Ishikawa (cell line): ENCODE measurements around the gene LXN.

Source experiments
- CREB1 ChIP-seq: IDR thresholded peaks from 2 replicates; pipeline ENCODE4 v1.6.1; 2012; ENCODE audit warnings: low read depth
- EGR1 ChIP-seq: IDR thresholded peaks from 2 replicates; pipeline ENCODE4 v1.6.1; 2012
- FOXM1 ChIP-seq: IDR thresholded peaks from 2 replicates; pipeline ENCODE4 v1.6.1; 2012; ENCODE audit warnings: low read depth, borderline replicate concordance
- RAD21 ChIP-seq: IDR thresholded peaks from 2 replicates; pipeline ENCODE4 v1.6.1; 2012; ENCODE audit warnings: low read depth
- YY1 ChIP-seq: IDR thresholded peaks from 2 replicates; pipeline ENCODE4 v1.6.1; 2012; ENCODE audit warnings: low read depth
- TF ChIP-seq, protein P1 (sequence below): IDR thresholded peaks from 2 replicates; pipeline ENCODE4 v1.6.1; 2012; ENCODE audit warnings: low read depth, mild to moderate bottlenecking

DNA sequence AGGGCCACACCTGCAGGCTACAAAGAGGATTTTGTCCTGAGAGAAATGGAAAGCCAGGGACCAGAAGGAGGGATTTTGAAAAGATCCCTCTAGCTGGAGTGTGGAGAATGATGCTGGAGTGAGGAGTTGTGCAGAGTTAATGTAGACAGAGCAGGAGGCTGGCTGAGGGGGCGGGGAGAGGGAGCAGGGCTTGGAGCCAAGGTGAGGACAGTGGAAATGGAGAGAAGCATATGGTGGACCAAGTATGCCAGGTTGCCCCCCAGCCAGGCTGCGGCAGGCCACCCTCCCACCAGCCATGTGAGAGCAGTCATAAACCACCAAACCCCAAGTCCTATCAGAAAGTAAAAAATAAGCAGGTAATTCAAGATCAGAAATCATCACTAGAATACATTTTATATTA lies 45.1 kb upstream of the LXN start:
- TF ChIP-seq YY1 (no peak), EGR1 (no peak), FOXM1 (no peak), CREB1 (no peak), RAD21 (no peak)
- TF ChIP-seq, protein P1, sequence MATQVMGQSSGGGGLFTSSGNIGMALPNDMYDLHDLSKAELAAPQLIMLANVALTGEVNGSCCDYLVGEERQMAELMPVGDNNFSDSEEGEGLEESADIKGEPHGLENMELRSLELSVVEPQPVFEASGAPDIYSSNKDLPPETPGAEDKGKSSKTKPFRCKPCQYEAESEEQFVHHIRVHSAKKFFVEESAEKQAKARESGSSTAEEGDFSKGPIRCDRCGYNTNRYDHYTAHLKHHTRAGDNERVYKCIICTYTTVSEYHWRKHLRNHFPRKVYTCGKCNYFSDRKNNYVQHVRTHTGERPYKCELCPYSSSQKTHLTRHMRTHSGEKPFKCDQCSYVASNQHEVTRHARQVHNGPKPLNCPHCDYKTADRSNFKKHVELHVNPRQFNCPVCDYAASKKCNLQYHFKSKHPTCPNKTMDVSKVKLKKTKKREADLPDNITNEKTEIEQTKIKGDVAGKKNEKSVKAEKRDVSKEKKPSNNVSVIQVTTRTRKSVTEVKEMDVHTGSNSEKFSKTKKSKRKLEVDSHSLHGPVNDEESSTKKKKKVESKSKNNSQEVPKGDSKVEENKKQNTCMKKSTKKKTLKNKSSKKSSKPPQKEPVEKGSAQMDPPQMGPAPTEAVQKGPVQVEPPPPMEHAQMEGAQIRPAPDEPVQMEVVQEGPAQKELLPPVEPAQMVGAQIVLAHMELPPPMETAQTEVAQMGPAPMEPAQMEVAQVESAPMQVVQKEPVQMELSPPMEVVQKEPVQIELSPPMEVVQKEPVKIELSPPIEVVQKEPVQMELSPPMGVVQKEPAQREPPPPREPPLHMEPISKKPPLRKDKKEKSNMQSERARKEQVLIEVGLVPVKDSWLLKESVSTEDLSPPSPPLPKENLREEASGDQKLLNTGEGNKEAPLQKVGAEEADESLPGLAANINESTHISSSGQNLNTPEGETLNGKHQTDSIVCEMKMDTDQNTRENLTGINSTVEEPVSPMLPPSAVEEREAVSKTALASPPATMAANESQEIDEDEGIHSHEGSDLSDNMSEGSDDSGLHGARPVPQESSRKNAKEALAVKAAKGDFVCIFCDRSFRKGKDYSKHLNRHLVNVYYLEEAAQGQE, result no peak
